CD14-positive monocyte (primary cell): ENCODE results near the gene RAB31. TPM values are rescaled to one million over a fixed set of nuclear protein-coding genes. Genes with fewer than 3 reads are reported as not detected.

Source experiments
- DNase-seq, 3 donors: peaks; one replicate each; pipeline ENCODE4 v3.0.0-alpha.2; 2011 to 2022
- H2AFZ ChIP-seq: 2 replicates; pipeline ENCODE4 v1.6.0; 2012; ENCODE audit warnings: mild to moderate bottlenecking, low read depth, low read length, inconsistent platforms; ENCODE audit not compliant: insufficient read depth, poor library complexity, severe bottlenecking
- H3K27ac ChIP-seq, 2 donors: 1 replicate in 1 of 2; 2 replicates in 1 of 2; pipeline ENCODE4 v1.5.1; 2012 to 2013; ENCODE audit warnings: low read length in 2 of 2, control low read depth in 1 of 2, inconsistent platforms in 1 of 2, low read depth in 1 of 2, mild to moderate bottlenecking in 1 of 2
- H3K27me3 ChIP-seq, 2 donors: one replicate each; pipeline versions ENCODE4 v1.6.0 to v1.6.1; 2011 to 2013; ENCODE audit warnings: low read length in 2 of 2; ENCODE audit not compliant: control insufficient read depth in 2 of 2, insufficient read depth in 2 of 2
- H3K36me3 ChIP-seq, 2 donors: replicated peaks in 1 of 2; 1 replicate in 1 of 2; 2 replicates in 1 of 2; pipeline versions ENCODE4 v1.5.1 to v1.6.1; 2012 to 2013; ENCODE audit warnings: low read length in 2 of 2, control low read depth in 1 of 2, inconsistent platforms in 1 of 2, mild to moderate bottlenecking in 1 of 2; ENCODE audit not compliant: insufficient read depth in 2 of 2, control insufficient read depth in 1 of 2
- H3K4me1 ChIP-seq, 2 donors: 1 replicate in 1 of 2; 2 replicates in 1 of 2; pipeline versions ENCODE4 v1.5.1 to v1.6.1; 2012 to 2013; ENCODE audit warnings: low read length in 2 of 2, control low read depth in 1 of 2, inconsistent platforms in 1 of 2, mild to moderate bottlenecking in 1 of 2, moderate library complexity in 1 of 2; ENCODE audit not compliant: insufficient read depth in 2 of 2, control insufficient read depth in 1 of 2
- H3K4me2 ChIP-seq: replicated peaks from 2 replicates; pipeline ENCODE3; 2012; ENCODE audit warnings: low read length, moderate library complexity, mild to moderate bottlenecking; ENCODE audit not compliant: poor library complexity, severe bottlenecking; ENCODE audit errors: extremely low read depth
- H3K4me3 ChIP-seq, 3 experiments: fragments of 200-600 bp in 1 of 3; sonication (generic) in 1 of 3; replicated peaks in 1 of 3; 1 replicate in 2 of 3; 2 replicates in 1 of 3; pipeline ENCODE4 v1.5.1; 2011 to 2013; ENCODE audit warnings: low read length in 3 of 3, mild to moderate bottlenecking in 3 of 3, control low read depth in 2 of 3, low read depth in 2 of 3, inconsistent platforms in 1 of 3, moderate library complexity in 1 of 3
- H3K79me2 ChIP-seq: 2 replicates; pipeline ENCODE4 v1.6.0; 2012; ENCODE audit warnings: mild to moderate bottlenecking, control low read depth, inconsistent platforms, low read length, moderate library complexity; ENCODE audit not compliant: insufficient read depth
- H3K9ac ChIP-seq: 2 replicates; pipeline ENCODE4 v1.6.0; 2017; ENCODE audit warnings: low read length, mild to moderate bottlenecking; ENCODE audit not compliant: insufficient read depth, poor library complexity, severe bottlenecking
- H3K9me3 ChIP-seq, 2 donors: replicated peaks in 1 of 2; 1 replicate in 1 of 2; 2 replicates in 1 of 2; pipeline versions ENCODE4 v1.5.1 to v1.6.1; 2012 to 2013; ENCODE audit warnings: low read length in 2 of 2, control low read depth in 1 of 2; ENCODE audit not compliant: control insufficient read depth in 1 of 2, insufficient read depth in 1 of 2
- H4K20me1 ChIP-seq: 2 replicates; pipeline ENCODE4 v1.6.0; 2012; ENCODE audit warnings: mild to moderate bottlenecking, low read length, control low read depth, moderate library complexity; ENCODE audit not compliant: insufficient read depth
- H3K27ac Mint-ChIP-seq, 7 donors: one replicate each; pipeline ENCODE4 v1.8.0; 2020; ENCODE audit warnings: mild to moderate bottlenecking in 7 of 7, mixed read lengths in 7 of 7, moderate library complexity in 6 of 7, inconsistent platforms in 2 of 7
- H3K27me3 Mint-ChIP-seq, 3 donors: one replicate each; pipeline ENCODE4 v1.8.0; 2021 to 2022; ENCODE audit warnings: low read depth in 3 of 3, mild to moderate bottlenecking in 3 of 3, mixed read lengths in 3 of 3, moderate library complexity in 3 of 3, inconsistent platforms in 1 of 3
- H3K36me3 Mint-ChIP-seq, 2 donors: one replicate each; pipeline ENCODE4 v1.8.0; 2020; ENCODE audit warnings: mixed read lengths in 2 of 2, inconsistent platforms in 1 of 2, mild to moderate bottlenecking in 1 of 2
- H3K4me1 Mint-ChIP-seq: one replicate; pipeline ENCODE4 v1.8.0; 2020; ENCODE audit warnings: mild to moderate bottlenecking, mixed read lengths
- H3K4me3 Mint-ChIP-seq, 2 donors: one replicate each; pipeline ENCODE4 v1.8.0; 2020; ENCODE audit warnings: mild to moderate bottlenecking in 2 of 2, mixed read lengths in 2 of 2, moderate library complexity in 1 of 2
- H3K9me3 Mint-ChIP-seq, 7 donors: one replicate each; pipeline ENCODE4 v1.8.0; 2020 to 2022; ENCODE audit warnings: mixed read lengths in 7 of 7, mild to moderate bottlenecking in 6 of 7, moderate library complexity in 6 of 7, inconsistent platforms in 2 of 7
- WGBS: methylation state at CpG from one replicate; pipeline ENCODE4 v1.1.5; 2013; ENCODE audit warnings: missing lambda C conversion rate; ENCODE audit not compliant: insufficient coverage; 5-methylcytosine and 5-hydroxymethylcytosine counted together
- intact Hi-C, 2 donors: fragments of 100-400 bp; cut with micrococcal nuclease; formaldehyde crosslinking; loops; one replicate each; pipeline versions ENCODE4 v1.15.0 to v1.15.1; 2023
- polyA plus RNA-seq, 3 donors: library from polyadenylated mRNA; depleted of rRNA in 1 of 3; unstranded in 2 of 3; stranded (reverse) in 1 of 3; fragments of 300-500 nt in 2 of 3; fragments of >200 nt in 1 of 3; fragmentation: Illumina TruSeq in 2 of 3; gene quantifications; 1 replicate in 2 of 3; 2 replicates in 1 of 3; pipeline ENCODE4 v1.2.3, GENCODE V29; 2012 to 2021
- TF ChIP-seq, protein P1 (sequence below): fragments of 200-600 bp; IDR thresholded peaks from one replicate; pipeline ENCODE4 v1.8.0; 2022; ENCODE audit warnings: antibody characterized with exemption, mild to moderate bottlenecking

The RAB31 gene
- polyA plus RNA-seq, 3 donors: 106 to 367 (median 348) TPM

DNA sequence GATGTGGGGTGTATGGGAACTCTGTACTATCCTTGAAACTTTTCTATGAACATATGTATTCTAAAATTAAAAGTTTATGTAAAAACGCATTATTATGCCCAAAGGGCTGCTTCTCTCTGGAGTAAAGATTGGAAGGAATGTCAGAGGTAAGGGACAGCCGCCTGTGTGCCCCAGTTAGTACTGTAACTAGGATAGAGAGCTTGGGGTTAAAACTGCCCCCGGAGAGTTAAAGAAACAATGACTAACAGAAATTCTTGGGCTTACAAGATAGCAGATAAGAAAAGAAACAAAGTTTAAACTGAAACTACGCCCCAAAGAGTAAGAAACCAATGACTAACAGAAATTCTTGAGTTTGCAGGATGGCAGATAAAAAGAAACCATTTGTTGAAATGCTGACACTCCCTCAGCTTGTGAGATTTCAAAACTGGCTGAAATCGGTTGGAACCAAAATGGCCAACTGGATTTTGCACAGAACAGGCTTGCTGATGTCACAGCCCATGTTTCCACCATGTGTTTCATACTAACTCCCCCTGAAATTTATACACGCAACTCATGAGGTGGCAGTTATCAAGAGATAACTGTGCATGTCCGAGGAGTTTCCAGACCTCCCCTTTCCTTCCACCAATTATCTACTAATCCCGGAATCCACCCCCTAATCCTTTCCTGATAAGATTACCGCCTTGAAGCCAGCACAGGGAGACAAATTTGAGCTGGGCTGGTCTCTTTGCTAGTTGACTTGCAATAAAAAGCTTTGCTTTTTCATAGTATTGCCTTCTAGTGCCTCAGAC lies 169.0 kb downstream of the RAB31 start:
- Mint-ChIP-seq H3K27me3 (peaks cover 0 to 2% (median 2%) of the 10 kb centered on the region in 3 donors), H3K9me3 (no peaks in the 10 kb centered on the region), H3K4me3 (no peak overlapping the region), H3K4me1 (peaks cover 4% of the 10 kb centered on the region), H3K36me3 (no peaks in the 10 kb centered on the region), H3K27ac (no peak overlapping the region)
- Histone ChIP-seq H3K4me3 (no peak overlapping the region), H3K9ac (no peak overlapping the region), H3K79me2 (no peaks in the 10 kb centered on the region), H3K36me3 (no peaks in the 10 kb centered on the region), H3K4me2 (no peak overlapping the region), H4K20me1 (no peaks in the 10 kb centered on the region), H3K9me3 (no peaks in the 10 kb centered on the region), H3K4me1 (no peaks in the 10 kb centered on the region), H2AFZ (no peak overlapping the region), H3K27ac (no peak overlapping the region), H3K27me3 (no peaks in the 10 kb centered on the region)
- WGBS: 90% methylated on average over 9 of the region's 9 CpGs
- TF ChIP-seq, protein P1, sequence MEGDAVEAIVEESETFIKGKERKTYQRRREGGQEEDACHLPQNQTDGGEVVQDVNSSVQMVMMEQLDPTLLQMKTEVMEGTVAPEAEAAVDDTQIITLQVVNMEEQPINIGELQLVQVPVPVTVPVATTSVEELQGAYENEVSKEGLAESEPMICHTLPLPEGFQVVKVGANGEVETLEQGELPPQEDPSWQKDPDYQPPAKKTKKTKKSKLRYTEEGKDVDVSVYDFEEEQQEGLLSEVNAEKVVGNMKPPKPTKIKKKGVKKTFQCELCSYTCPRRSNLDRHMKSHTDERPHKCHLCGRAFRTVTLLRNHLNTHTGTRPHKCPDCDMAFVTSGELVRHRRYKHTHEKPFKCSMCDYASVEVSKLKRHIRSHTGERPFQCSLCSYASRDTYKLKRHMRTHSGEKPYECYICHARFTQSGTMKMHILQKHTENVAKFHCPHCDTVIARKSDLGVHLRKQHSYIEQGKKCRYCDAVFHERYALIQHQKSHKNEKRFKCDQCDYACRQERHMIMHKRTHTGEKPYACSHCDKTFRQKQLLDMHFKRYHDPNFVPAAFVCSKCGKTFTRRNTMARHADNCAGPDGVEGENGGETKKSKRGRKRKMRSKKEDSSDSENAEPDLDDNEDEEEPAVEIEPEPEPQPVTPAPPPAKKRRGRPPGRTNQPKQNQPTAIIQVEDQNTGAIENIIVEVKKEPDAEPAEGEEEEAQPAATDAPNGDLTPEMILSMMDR: no peak
- DNase-seq: no peak
- intact Hi-C loops: no loop called here

GRCh38 chr18:9877655-9878014 lies 169.5 kb downstream of the RAB31 start:
- Histone ChIP-seq H3K27ac (no peak overlapping the region), H3K27me3 (no peaks in the 10 kb centered on the region), H2AFZ (no peak overlapping the region), H3K9ac (no peak overlapping the region), H4K20me1 (no peaks in the 10 kb centered on the region), H3K9me3 (no peaks in the 10 kb centered on the region), H3K4me1 (no peaks in the 10 kb centered on the region), H3K36me3 (no peaks in the 10 kb centered on the region), H3K4me3 (no peak overlapping the region), H3K4me2 (no peak overlapping the region), H3K79me2 (no peaks in the 10 kb centered on the region)
- DNase-seq: no peak
- TF ChIP-seq, protein P1: no peak
- intact Hi-C loops: no loop called here
- Mint-ChIP-seq H3K9me3 (no peaks in the 10 kb centered on the region), H3K27me3 (peaks cover 0 to 2% (median 2%) of the 10 kb centered on the region in 3 donors), H3K27ac (no peak overlapping the region), H3K4me3 (no peak overlapping the region), H3K36me3 (no peaks in the 10 kb centered on the region), H3K4me1 (peaks cover 4% of the 10 kb centered on the region)
